HepG2 (cell line): ENCODE results near the gene CXCL17. TPM values are rescaled to one million over a fixed set of nuclear protein-coding genes. Genes with fewer than 3 reads are reported as not detected.

Experiments used
- BCLAF1 ChIP-seq: fragments of 450-650 bp; IDR thresholded peaks from 2 replicates; pipeline ENCODE4 v1.6.1; 2017; ENCODE audit warnings: mild to moderate bottlenecking
- BORCS8-MEF2B ChIP-seq: sonication (generic); formaldehyde crosslinking; IDR thresholded peaks from 2 replicates; pipeline ENCODE4 v1.8.0; 2022; ENCODE audit warnings: mild to moderate bottlenecking, missing genetic modification reagents
- CEBPB ChIP-seq: IDR thresholded peaks from 2 replicates; pipeline ENCODE4 v1.6.1; 2011; ENCODE audit warnings: low read depth, low read length, improper control_type of control experiment, borderline replicate concordance
- CREB3 ChIP-seq: sonication (generic); formaldehyde crosslinking; IDR thresholded peaks from 2 replicates; pipeline ENCODE4 v1.5.0; 2020; ENCODE audit warnings: missing genetic modification reagents
- IKZF5 ChIP-seq: IDR thresholded peaks from 2 replicates; pipeline ENCODE4 v1.6.1; 2018; ENCODE audit warnings: missing genetic modification reagents, mild to moderate bottlenecking, missing compliant biosample characterization
- MAX ChIP-seq: IDR thresholded peaks from 2 replicates; pipeline ENCODE4 v1.6.1; 2012; ENCODE audit warnings: inconsistent platforms
- STAT6 ChIP-seq: sonication (generic); formaldehyde crosslinking; IDR thresholded peaks from 2 replicates; pipeline ENCODE4 v1.4.0; 2020; ENCODE audit warnings: missing genetic modification reagents, mild to moderate bottlenecking, borderline replicate concordance
- ZBTB1 ChIP-seq: sonication (generic); formaldehyde crosslinking; IDR thresholded peaks from 2 replicates; pipeline ENCODE4 v1.4.0; 2020; ENCODE audit warnings: missing genetic modification reagents, borderline replicate concordance
- ZNF143 ChIP-seq: sonication (generic); formaldehyde crosslinking; IDR thresholded peaks from 2 replicates; pipeline ENCODE4 v1.4.0; 2020; ENCODE audit warnings: missing genetic modification reagents
- ZNF407 ChIP-seq: sonication (generic); formaldehyde crosslinking; IDR thresholded peaks from one replicate; pipeline ENCODE4 v1.5.1; 2020; ENCODE audit warnings: mild to moderate bottlenecking, missing genetic modification reagents; ENCODE audit errors: not compliant biosample characterization
- ZNF713 ChIP-seq: sonication (generic); formaldehyde crosslinking; IDR thresholded peaks from 2 replicates; pipeline ENCODE4 v1.4.0; 2020; ENCODE audit warnings: mild to moderate bottlenecking, missing genetic modification reagents
- ZNF878 ChIP-seq: sonication (generic); formaldehyde crosslinking; IDR thresholded peaks from 2 replicates; pipeline ENCODE4 v1.8.1; 2023; ENCODE audit warnings: mild to moderate bottlenecking, missing genetic modification reagents, moderate library complexity
- ZSCAN29 ChIP-seq: sonication (generic); formaldehyde crosslinking; conservative IDR thresholded peaks from 2 replicates; pipeline ENCODE4 v1.4.0; 2020; ENCODE audit warnings: mild to moderate bottlenecking, missing genetic modification reagents
- polyA plus RNA-seq, 8 experiments: library from polyadenylated mRNA; depleted of rRNA in 3 of 8; stranded (reverse) in 7 of 8; unstranded in 1 of 8; fragments of >200 nt; fragmentation: Illumina TruSeq in 4 of 8; extraction: Trizol in 4 of 8; gene quantifications; 2 replicates each; pipeline versions ENCODE4 v1.2.1 to v1.2.3, GENCODE V29; 2011 to 2016; ENCODE audit warnings: low read depth in 4 of 8, missing spikeins in 1 of 8, mixed read lengths in 1 of 8; ENCODE audit not compliant: insufficient read depth in 1 of 8
- total RNA-seq, 5 experiments: library from RNA; depleted of rRNA; stranded (reverse); fragments of >200 nt; fragmentation: Illumina TruSeq; extraction: Trizol; gene quantifications; 2 replicates each; pipeline ENCODE4 v1.2.3, GENCODE V29; 2016; ENCODE audit warnings: low read depth in 1 of 5

CXCL17 gene
- total and polyA plus RNA-seq, 2 of the 13 experiments (the other 11 are each of a cell fraction or from before 2014, with no cell fraction given) = 0.12 TPM; not detected in 1

- TF ChIP-seq BCLAF1 (no peak), ZNF713 (no peak), STAT6 (CRISPR knock-in tag) (no peak), CEBPB (no peak), CREB3 (no peak), ZNF407 (CRISPR knock-in tag) (no peak), IKZF5 (CRISPR knock-in tag) (peak; percentile 51; the same call in 1 of the 2 replicates), ZNF878 (CRISPR knock-in tag) (no peak), ZBTB1 (no peak), ZNF143 (0 out of 2 replicates have a peak, but pooled peaks have one; percentile 24), BORCS8-MEF2B (CRISPR knock-in tag) (no peak), MAX (no peak), ZSCAN29 (no peak)
Measured at GRCh38 chr19:42420055-42420544, 22.6 kb downstream of the CXCL17 start (continued).
